ENCODE results near the gene ARL8A. TPM values are rescaled to one million over a fixed set of nuclear protein-coding genes. Genes with fewer than 3 reads are reported as not detected.

The ARL8A gene
- total RNA-seq, 4 donors from 2014 or later, result 41.1 to 60.8 (median 53.6) TPM

DNA sequence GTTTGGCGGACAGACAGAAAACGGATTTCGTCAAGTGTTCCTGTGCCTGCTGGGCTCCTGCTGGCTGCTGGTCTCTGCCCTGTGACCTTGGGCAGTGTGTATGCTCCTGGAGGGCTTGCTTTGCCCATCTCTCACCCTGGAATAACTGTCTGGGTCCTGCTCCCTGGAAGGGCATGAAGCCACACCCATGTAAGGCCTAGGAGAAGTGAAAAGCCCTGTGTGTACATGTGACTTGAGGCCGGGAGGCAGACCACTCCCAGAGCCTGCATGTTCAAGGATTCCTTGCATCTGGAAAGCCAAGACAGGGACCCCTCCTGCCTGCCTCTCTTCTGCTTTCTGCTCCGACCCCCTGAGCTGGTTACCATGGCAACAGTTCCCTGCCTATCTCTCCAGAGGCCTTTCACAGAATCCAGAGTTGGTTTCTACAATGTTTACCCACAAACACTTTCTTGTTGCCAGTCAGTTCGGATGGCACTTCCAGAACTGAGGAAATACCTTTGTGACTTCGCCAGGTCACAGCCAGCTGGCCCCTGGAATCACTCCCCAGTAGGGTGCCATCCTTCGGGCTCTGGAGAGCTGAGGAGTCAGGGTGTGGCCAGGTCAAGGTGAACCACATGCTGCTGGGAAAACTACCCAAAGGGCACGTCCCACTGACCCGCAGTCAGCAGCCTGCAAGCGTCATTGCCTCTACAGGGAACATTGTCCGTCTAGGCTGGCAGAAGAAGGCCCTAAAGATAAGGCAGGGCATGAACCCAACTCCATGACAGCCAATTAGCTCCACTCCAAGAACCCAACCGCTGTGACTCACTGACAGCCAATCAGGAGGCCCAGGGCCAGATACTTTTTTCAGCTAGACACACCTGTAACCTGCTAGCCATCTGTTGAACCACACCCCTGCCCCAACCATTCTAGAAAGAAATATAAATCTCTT is 36.5 kb downstream of the ARL8A start:
- WGBS, result 86% methylated on average over 10 of the region's 13 CpGs
- H3K27ac ChIP-seq (replicated peaks in 1 of 4), result no peak overlapping the region
- H3K4me3 ChIP-seq, result no peak overlapping the region

DNA sequence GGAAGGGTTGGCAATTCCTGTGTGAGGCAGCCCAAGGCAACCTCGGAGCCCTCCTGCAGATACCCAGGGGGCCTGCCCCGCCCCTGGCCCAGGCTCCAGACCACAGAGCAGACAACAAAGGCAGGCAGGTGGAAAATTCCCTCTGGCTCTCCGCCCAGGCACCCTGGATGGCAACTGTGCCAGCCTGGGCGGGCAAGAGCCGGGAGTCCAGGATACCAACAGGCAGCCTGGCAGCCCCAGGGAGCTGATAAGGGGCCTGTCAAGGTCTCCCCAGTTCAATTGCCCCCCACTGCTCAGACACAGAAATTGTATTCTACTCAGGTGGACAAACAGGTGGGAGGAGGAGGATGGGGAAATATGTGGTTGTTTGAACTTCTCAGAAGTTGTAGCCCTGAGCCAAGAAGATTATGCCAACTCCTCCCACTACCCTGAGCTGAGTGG is 37.2 kb downstream of the ARL8A start:
- intact Hi-C loops (cut with DNase I), result no loop called here
- WGBS, result 78% methylated on average over 2 of the region's 5 CpGs
- H3K27ac ChIP-seq (replicated peaks in 1 of 4), result no peak overlapping the region

More for the DNA sequence above, 36.5 kb downstream of the ARL8A start:
- Histone ChIP-seq H3K36me3 (no peaks in the 10 kb centered on the region), H3K27me3 (no peaks in the 10 kb centered on the region), H3K4me1 (peaks cover 8 to 13% (median 11%) of the 10 kb centered on the region in 4 donors), H3K9me3 (no peaks in the 10 kb centered on the region)
- no peak for DNase-seq (ENCODE audit: extremely low spot score)
- intact Hi-C loops (cut with DNase I), result no loop called here
- TF ChIP-seq POLR2AphosphoS5 (IDR thresholded peaks at IDR 0.05) (no peak), EP300 (IDR thresholded peaks at IDR 0.05) (no peak), POLR2A (IDR thresholded peaks at IDR 0.05; ENCODE audit: low read depth) (no peak)
- TF ChIP-seq, protein P1, sequence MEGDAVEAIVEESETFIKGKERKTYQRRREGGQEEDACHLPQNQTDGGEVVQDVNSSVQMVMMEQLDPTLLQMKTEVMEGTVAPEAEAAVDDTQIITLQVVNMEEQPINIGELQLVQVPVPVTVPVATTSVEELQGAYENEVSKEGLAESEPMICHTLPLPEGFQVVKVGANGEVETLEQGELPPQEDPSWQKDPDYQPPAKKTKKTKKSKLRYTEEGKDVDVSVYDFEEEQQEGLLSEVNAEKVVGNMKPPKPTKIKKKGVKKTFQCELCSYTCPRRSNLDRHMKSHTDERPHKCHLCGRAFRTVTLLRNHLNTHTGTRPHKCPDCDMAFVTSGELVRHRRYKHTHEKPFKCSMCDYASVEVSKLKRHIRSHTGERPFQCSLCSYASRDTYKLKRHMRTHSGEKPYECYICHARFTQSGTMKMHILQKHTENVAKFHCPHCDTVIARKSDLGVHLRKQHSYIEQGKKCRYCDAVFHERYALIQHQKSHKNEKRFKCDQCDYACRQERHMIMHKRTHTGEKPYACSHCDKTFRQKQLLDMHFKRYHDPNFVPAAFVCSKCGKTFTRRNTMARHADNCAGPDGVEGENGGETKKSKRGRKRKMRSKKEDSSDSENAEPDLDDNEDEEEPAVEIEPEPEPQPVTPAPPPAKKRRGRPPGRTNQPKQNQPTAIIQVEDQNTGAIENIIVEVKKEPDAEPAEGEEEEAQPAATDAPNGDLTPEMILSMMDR (IDR thresholded peaks at IDR 0.05), result no peak

DNA sequence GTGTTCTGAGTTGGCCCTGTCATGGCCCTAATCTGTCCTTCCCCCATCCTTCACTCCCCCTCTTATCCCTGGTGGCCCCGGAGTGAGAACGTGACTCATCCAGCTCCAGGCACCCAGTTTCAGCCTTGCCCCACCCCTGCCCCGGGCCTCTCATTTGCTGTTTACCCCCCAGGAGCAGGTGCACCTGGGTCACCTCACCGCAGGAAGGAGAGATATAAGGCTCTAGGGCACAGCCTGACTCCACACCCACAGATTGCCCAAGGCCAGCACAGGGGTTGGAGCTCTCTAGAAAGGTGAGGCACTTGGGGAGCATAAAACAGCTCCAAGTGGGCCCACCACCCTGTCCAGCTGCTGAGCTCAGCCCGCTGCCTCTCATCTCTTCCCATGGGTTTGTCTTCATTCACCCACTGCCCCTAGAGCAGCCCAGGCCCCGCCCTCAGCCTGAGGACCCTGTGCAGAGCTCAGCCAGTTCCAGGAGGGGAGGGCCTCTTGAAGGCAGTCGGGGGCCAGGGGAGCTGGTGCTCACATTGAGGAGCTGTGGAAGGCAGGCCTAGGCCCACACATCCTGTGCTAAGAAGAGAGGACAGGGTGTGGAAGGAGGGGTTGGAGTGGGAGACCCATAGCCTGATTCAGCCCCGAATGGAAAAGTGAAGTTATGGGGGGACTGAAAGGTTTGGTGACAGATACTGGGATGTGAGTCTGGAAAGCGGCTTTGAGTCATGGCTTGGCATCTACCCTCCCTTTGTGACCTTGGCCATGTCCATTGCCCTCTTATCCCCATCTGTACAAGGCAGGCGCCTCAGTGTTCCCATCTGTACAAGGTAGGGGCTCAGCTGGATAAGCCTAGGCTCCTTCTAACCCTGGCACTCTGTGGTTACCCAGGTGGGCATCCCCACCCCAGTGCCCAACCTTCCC is 37.9 kb downstream of the ARL8A start:
- intact Hi-C loops (cut with DNase I), result no loop called here
- H3K4me1 ChIP-seq, result peaks cover 0 to 5% (median 2%) of the 10 kb centered on the region in 4 donors
- no peak overlapping the region for H3K4me3 ChIP-seq
- no peak for DNase-seq (ENCODE audit: extremely low spot score)
- no peaks in the 10 kb centered on the region for H3K36me3 ChIP-seq
- no peak for TF ChIP-seq POLR2A (IDR thresholded peaks at IDR 0.05; ENCODE audit: low read depth)
- no peak for TF ChIP-seq EP300 (IDR thresholded peaks at IDR 0.05)
- TF ChIP-seq, protein P1 (IDR thresholded peaks at IDR 0.05), result no peak
- no peak for TF ChIP-seq POLR2AphosphoS5 (IDR thresholded peaks at IDR 0.05)
- 72% methylated on average over 10 of the region's 10 CpGs for WGBS
- peak overlapping the region in 1 of 4 donors; percentile 44 for H3K27ac ChIP-seq (replicated peaks in 1 of 4)
- H3K9me3 ChIP-seq, result no peaks in the 10 kb centered on the region
- no peaks in the 10 kb centered on the region for H3K27me3 ChIP-seq

More for the DNA sequence above, 37.2 kb downstream of the ARL8A start:
- no peak for TF ChIP-seq POLR2A (IDR thresholded peaks at IDR 0.05; ENCODE audit: low read depth)
- DNase-seq (ENCODE audit: extremely low spot score), result no peak
- Histone ChIP-seq H3K4me3 (no peak overlapping the region), H3K36me3 (no peaks in the 10 kb centered on the region), H3K27me3 (no peaks in the 10 kb centered on the region), H3K9me3 (no peaks in the 10 kb centered on the region), H3K4me1 (peaks cover under 1 to 5% (median 5%) of the 10 kb centered on the region in 4 donors)

DNA sequence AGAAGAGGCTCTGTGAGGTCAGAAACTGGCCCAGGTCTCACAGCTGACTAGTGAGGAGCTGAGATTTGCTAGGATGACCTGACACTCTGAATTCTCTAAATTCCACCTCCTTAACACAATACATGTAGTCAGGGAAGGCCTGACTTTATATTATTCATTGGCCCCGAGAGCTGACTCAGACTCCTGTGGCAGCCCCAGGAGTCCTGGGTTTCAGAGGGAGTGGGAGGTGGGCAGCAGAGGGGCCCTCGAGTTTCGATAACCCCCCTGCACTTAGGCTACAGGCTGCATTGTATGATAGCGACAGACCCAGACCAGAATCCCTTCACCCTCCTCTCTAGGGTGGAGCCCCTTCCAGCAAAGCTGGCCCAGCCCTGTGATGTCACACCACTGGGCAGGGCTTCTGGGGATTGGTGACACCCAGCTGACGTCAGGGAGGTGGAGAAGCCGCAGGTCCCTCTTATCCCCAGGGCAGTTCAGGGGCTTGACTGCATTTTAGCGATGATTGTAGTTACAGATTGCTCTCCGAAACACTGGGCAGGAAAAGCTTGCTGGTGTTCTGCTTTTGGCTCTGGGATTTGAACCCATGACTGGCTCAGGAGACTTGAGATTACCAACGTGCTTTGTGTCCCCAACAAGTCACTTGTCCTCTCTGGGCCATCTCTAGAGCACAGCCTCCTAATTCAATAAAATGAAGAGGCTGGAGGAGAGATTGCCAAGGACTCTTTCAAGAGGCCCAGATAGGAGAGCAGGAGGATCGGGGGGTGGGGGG is 38.8 kb downstream of the ARL8A start:
- TF ChIP-seq POLR2A (IDR thresholded peaks at IDR 0.05; ENCODE audit: low read depth) (no peak), POLR2AphosphoS5 (IDR thresholded peaks at IDR 0.05) (no peak), EP300 (IDR thresholded peaks at IDR 0.05) (no peak)
- TF ChIP-seq, protein P1 (IDR thresholded peaks at IDR 0.05), result no peak
- Histone ChIP-seq H3K36me3 (no peaks in the 10 kb centered on the region), H3K27ac (replicated peaks in 1 of 4) (no peak overlapping the region), H3K27me3 (no peaks in the 10 kb centered on the region), H3K4me1 (peaks cover 0 to 5% (median 2%) of the 10 kb centered on the region in 4 donors), H3K9me3 (no peaks in the 10 kb centered on the region), H3K4me3 (no peak overlapping the region)
- 97% methylated on average over 4 of the region's 10 CpGs for WGBS
- intact Hi-C loops (cut with DNase I), result no loop called here
- no peak for DNase-seq (ENCODE audit: extremely low spot score)
